Measurements from ENCODE around the gene SFR1.

Gene SFR1

GRCh38 chr10:104121485-104122224, at the start of gene SFR1:
Gene SFR1, plus strand, starts transcription at chr10:104122171. Its CDS starts 13 bp downstream, at chr10:104122184.
- Mint-ChIP-seq H3K27me3 (no peaks in the 10 kb centered on the region), H3K36me3 (ENCODE audit: low read depth) (peaks cover 15% of the 10 kb centered on the region), H3K9me3 (no peaks in the 10 kb centered on the region), H3K4me3 (peak within 1 kb of the TSS; percentile 88), H3K27ac (peak within 1 kb of the TSS; percentile 97), H3K4me1 (ENCODE audit: low read depth) (peaks cover 14% of the 10 kb centered on the region)
- intact Hi-C loops (cut with micrococcal nuclease) = loop anchor here (2.0 to 10.0 kb wide), 6 partner anchors 97 to 237 kb away; partner anchors contain the start of genes CFAP58, GSTO2, SLK and STN1

GRCh38 chr10:104072786-104073185, 49.2 kb upstream of the SFR1 start:
- no peaks in the 10 kb centered on the region for H3K9me3 Mint-ChIP-seq
- no peak overlapping the region for H3K27ac Mint-ChIP-seq
- no peaks in the 10 kb centered on the region for H3K27me3 Mint-ChIP-seq
- H3K4me1 Mint-ChIP-seq (ENCODE audit: low read depth) = no peaks in the 10 kb centered on the region
- H3K4me3 Mint-ChIP-seq = no peak overlapping the region
- H3K36me3 Mint-ChIP-seq (ENCODE audit: low read depth) = no peaks in the 10 kb centered on the region
- intact Hi-C loops (cut with micrococcal nuclease) = no loop called here

- H3K4me3 Mint-ChIP-seq = no peak overlapping the region
- no peaks in the 10 kb centered on the region for H3K36me3 Mint-ChIP-seq (ENCODE audit: low read depth)
- no peaks in the 10 kb centered on the region for H3K4me1 Mint-ChIP-seq (ENCODE audit: low read depth)
- no peaks in the 10 kb centered on the region for H3K27me3 Mint-ChIP-seq
- no peaks in the 10 kb centered on the region for H3K9me3 Mint-ChIP-seq
- H3K27ac Mint-ChIP-seq = no peak overlapping the region
- intact Hi-C loops (cut with micrococcal nuclease) = no loop called here
Measured at GRCh38 chr10:104074505-104074904, 47.5 kb upstream of the SFR1 start.

GRCh38 chr10:104076743-104077160, 45.2 kb upstream of the SFR1 start:
- Mint-ChIP-seq H3K4me3 (no peak overlapping the region), H3K27me3 (no peaks in the 10 kb centered on the region), H3K4me1 (ENCODE audit: low read depth) (no peaks in the 10 kb centered on the region), H3K9me3 (no peaks in the 10 kb centered on the region), H3K36me3 (ENCODE audit: low read depth) (no peaks in the 10 kb centered on the region), H3K27ac (no peak overlapping the region)
- intact Hi-C loops (cut with micrococcal nuclease) = no loop called here

GRCh38 chr10:104077247-104077646, 44.7 kb upstream of the SFR1 start:
- Mint-ChIP-seq H3K4me1 (ENCODE audit: low read depth) (no peaks in the 10 kb centered on the region), H3K36me3 (ENCODE audit: low read depth) (no peaks in the 10 kb centered on the region), H3K27ac (no peak overlapping the region), H3K9me3 (no peaks in the 10 kb centered on the region), H3K27me3 (no peaks in the 10 kb centered on the region), H3K4me3 (no peak overlapping the region)
- intact Hi-C loops (cut with micrococcal nuclease) = no loop called here

GRCh38 chr10:104077663-104078151, 44.3 kb upstream of the SFR1 start:
- no peak overlapping the region for H3K27ac Mint-ChIP-seq
- no peaks in the 10 kb centered on the region for H3K27me3 Mint-ChIP-seq
- no peaks in the 10 kb centered on the region for H3K4me1 Mint-ChIP-seq (ENCODE audit: low read depth)
- no peaks in the 10 kb centered on the region for H3K36me3 Mint-ChIP-seq (ENCODE audit: low read depth)
- no peak overlapping the region for H3K4me3 Mint-ChIP-seq
- H3K9me3 Mint-ChIP-seq = no peaks in the 10 kb centered on the region
- intact Hi-C loops (cut with micrococcal nuclease) = no loop called here

- no peaks in the 10 kb centered on the region for H3K36me3 Mint-ChIP-seq (ENCODE audit: low read depth)
Measured at GRCh38 chr10:104080762-104081161, 41.2 kb upstream of the SFR1 start.

GRCh38 chr10:104081998-104082397, 40.0 kb upstream of the SFR1 start:
- Mint-ChIP-seq H3K27me3 (no peaks in the 10 kb centered on the region), H3K36me3 (ENCODE audit: low read depth) (no peaks in the 10 kb centered on the region), H3K27ac (no peak overlapping the region), H3K4me1 (ENCODE audit: low read depth) (no peaks in the 10 kb centered on the region), H3K4me3 (no peak overlapping the region), H3K9me3 (no peaks in the 10 kb centered on the region)
- intact Hi-C loops (cut with micrococcal nuclease) = loop anchor here (5.0 kb wide), 1 partner anchor 195 kb away; no protein-coding TSS in a partner anchor

More at GRCh38 chr10:104080762-104081161, 41.2 kb upstream of the SFR1 start:
- H3K9me3 Mint-ChIP-seq = no peaks in the 10 kb centered on the region
- no peak overlapping the region for H3K27ac Mint-ChIP-seq
- no peaks in the 10 kb centered on the region for H3K27me3 Mint-ChIP-seq
- intact Hi-C loops (cut with micrococcal nuclease) = loop anchor here (5.0 kb wide), 1 partner anchor 193 kb away; no protein-coding TSS in a partner anchor
- no peak overlapping the region for H3K4me3 Mint-ChIP-seq
- no peaks in the 10 kb centered on the region for H3K4me1 Mint-ChIP-seq (ENCODE audit: low read depth)

GRCh38 chr10:104084482-104085142, 37.4 kb upstream of the SFR1 start:
- Mint-ChIP-seq H3K27ac (no peak overlapping the region), H3K36me3 (ENCODE audit: low read depth) (no peaks in the 10 kb centered on the region), H3K27me3 (no peaks in the 10 kb centered on the region), H3K4me1 (ENCODE audit: low read depth) (no peaks in the 10 kb centered on the region), H3K4me3 (no peak overlapping the region), H3K9me3 (no peaks in the 10 kb centered on the region)
- intact Hi-C loops (cut with micrococcal nuclease) = loop anchor here (5.0 kb wide), 1 partner anchor 197 kb away; no protein-coding TSS in a partner anchor

GRCh38 chr10:104085801-104086400, 36.1 kb upstream of the SFR1 start, which contains the start of gene COL17A1:
Gene COL17A1, minus strand, starts transcription at chr10:104085880. Its CDS starts 5,207 bp downstream, at chr10:104080673.
- no peak within 1 kb of the TSS for H3K4me3 Mint-ChIP-seq
- H3K27me3 Mint-ChIP-seq = no peaks in the 10 kb centered on the region
- H3K4me1 Mint-ChIP-seq (ENCODE audit: low read depth) = no peaks in the 10 kb centered on the region
- no peak within 1 kb of the TSS for H3K27ac Mint-ChIP-seq
- H3K36me3 Mint-ChIP-seq (ENCODE audit: low read depth) = no peaks in the 10 kb centered on the region
- intact Hi-C loops (cut with micrococcal nuclease) = no loop called here
- H3K9me3 Mint-ChIP-seq = no peaks in the 10 kb centered on the region

- intact Hi-C loops (cut with micrococcal nuclease) = no loop called here
- no peaks in the 10 kb centered on the region for H3K27me3 Mint-ChIP-seq
- no peaks in the 10 kb centered on the region for H3K4me1 Mint-ChIP-seq (ENCODE audit: low read depth)
- no peaks in the 10 kb centered on the region for H3K36me3 Mint-ChIP-seq (ENCODE audit: low read depth)
- no peak overlapping the region for H3K4me3 Mint-ChIP-seq
- H3K9me3 Mint-ChIP-seq = no peaks in the 10 kb centered on the region
- no peak overlapping the region for H3K27ac Mint-ChIP-seq
Measured at GRCh38 chr10:104088239-104088638, 33.7 kb upstream of the SFR1 start.

GRCh38 chr10:104089621-104090020, 32.4 kb upstream of the SFR1 start:
- Mint-ChIP-seq H3K27ac (no peak overlapping the region), H3K4me3 (no peak overlapping the region), H3K27me3 (no peaks in the 10 kb centered on the region), H3K36me3 (ENCODE audit: low read depth) (no peaks in the 10 kb centered on the region), H3K9me3 (no peaks in the 10 kb centered on the region), H3K4me1 (ENCODE audit: low read depth) (no peaks in the 10 kb centered on the region)
- intact Hi-C loops (cut with micrococcal nuclease) = no loop called here

GRCh38 chr10:104090611-104091010, 31.4 kb upstream of the SFR1 start:
- Mint-ChIP-seq H3K4me1 (ENCODE audit: low read depth) (no peaks in the 10 kb centered on the region), H3K4me3 (no peak overlapping the region), H3K36me3 (ENCODE audit: low read depth) (no peaks in the 10 kb centered on the region), H3K9me3 (no peaks in the 10 kb centered on the region), H3K27ac (no peak overlapping the region), H3K27me3 (no peaks in the 10 kb centered on the region)
- intact Hi-C loops (cut with micrococcal nuclease) = no loop called here

GRCh38 chr10:104092749-104093148, 29.2 kb upstream of the SFR1 start:
- H3K4me1 Mint-ChIP-seq (ENCODE audit: low read depth) = no peaks in the 10 kb centered on the region
- no peaks in the 10 kb centered on the region for H3K9me3 Mint-ChIP-seq
- H3K36me3 Mint-ChIP-seq (ENCODE audit: low read depth) = no peaks in the 10 kb centered on the region
- no peak overlapping the region for H3K27ac Mint-ChIP-seq
- H3K4me3 Mint-ChIP-seq = no peak overlapping the region
- intact Hi-C loops (cut with micrococcal nuclease) = no loop called here
- H3K27me3 Mint-ChIP-seq = no peaks in the 10 kb centered on the region

Measured in dendritic cell treated with granulocyte-macrophage colony-stimulating factor and Interleukin-4, amounts not matched to agents 40 ng/mL and 50 ng/mL, for 4 days (primary cell).